ENCODE results near the gene EDN2. TPM values are rescaled to one million over a fixed set of nuclear protein-coding genes. Genes with fewer than 3 reads are reported as not detected.
A peak's percentile ranks its signal among the peaks of the same experiment; 100 is the strongest.

EDN2 gene
- total RNA-seq, 1 donor from 2014 or later = 3.5 TPM

DNA sequence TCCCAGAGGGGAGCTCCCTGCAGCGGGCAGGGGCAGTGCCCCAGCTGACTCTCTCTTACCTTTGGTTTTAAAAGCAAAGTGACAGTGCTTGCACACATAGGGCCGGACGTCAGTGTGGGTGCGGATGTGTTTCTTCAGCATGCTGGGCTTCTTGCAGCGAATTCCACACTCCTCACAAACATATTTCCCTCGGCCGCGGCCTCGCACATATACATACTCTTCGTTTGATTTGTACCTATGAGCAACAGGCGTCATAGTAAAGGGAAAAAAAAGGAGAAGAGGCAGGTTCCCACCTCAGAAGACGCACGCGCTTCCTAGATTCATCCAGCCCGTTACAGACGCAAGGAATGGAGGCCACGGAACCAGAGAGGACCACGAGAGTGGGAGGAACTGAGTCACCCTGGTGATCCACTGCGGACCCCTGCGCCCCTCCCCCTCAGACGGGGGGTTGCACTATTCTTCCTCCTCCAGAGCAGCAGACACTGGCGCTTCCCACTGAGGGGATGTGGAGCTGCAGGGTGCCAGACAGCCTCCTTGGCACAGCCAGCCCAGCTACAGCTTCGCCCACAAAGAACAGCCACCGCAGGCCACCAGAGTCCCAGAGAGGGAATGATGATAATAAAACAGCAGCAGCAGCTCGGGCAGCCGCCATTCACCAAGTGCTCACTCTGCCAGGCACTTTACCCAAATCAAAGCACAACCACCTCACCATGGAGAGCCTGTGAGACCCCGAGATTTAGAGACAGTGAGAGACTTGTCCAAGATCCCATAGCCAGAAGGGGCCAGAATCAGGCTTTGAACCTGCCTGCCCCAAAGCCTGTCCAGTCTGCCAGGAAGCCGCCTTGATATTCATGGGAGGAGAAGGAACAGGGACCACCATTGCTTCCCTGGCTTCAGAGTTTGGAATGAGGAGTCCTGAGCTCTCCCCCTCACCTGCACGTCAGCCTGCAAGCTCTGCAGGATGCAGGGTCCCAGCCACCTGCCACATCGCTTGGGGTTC, 40.5 kb upstream of the EDN2 start:
- Mint-ChIP-seq H3K4me3 (no peak overlapping the region), H3K4me1 (peaks cover 8% of the 10 kb centered on the region), H3K27me3 (ENCODE audit: low read depth) (no peaks in the 10 kb centered on the region), H3K27ac (no peak overlapping the region), H3K36me3 (no peaks in the 10 kb centered on the region), H3K9me3 (no peaks in the 10 kb centered on the region)
- DNase-seq (ENCODE audit: low spot score in 2 of 2, unreplicated experiment in 2 of 2) = no peak
- TF ChIP-seq, protein P1, sequence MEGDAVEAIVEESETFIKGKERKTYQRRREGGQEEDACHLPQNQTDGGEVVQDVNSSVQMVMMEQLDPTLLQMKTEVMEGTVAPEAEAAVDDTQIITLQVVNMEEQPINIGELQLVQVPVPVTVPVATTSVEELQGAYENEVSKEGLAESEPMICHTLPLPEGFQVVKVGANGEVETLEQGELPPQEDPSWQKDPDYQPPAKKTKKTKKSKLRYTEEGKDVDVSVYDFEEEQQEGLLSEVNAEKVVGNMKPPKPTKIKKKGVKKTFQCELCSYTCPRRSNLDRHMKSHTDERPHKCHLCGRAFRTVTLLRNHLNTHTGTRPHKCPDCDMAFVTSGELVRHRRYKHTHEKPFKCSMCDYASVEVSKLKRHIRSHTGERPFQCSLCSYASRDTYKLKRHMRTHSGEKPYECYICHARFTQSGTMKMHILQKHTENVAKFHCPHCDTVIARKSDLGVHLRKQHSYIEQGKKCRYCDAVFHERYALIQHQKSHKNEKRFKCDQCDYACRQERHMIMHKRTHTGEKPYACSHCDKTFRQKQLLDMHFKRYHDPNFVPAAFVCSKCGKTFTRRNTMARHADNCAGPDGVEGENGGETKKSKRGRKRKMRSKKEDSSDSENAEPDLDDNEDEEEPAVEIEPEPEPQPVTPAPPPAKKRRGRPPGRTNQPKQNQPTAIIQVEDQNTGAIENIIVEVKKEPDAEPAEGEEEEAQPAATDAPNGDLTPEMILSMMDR (IDR thresholded peaks at IDR 0.05; ENCODE audit: unreplicated experiment) = no peak

DNA sequence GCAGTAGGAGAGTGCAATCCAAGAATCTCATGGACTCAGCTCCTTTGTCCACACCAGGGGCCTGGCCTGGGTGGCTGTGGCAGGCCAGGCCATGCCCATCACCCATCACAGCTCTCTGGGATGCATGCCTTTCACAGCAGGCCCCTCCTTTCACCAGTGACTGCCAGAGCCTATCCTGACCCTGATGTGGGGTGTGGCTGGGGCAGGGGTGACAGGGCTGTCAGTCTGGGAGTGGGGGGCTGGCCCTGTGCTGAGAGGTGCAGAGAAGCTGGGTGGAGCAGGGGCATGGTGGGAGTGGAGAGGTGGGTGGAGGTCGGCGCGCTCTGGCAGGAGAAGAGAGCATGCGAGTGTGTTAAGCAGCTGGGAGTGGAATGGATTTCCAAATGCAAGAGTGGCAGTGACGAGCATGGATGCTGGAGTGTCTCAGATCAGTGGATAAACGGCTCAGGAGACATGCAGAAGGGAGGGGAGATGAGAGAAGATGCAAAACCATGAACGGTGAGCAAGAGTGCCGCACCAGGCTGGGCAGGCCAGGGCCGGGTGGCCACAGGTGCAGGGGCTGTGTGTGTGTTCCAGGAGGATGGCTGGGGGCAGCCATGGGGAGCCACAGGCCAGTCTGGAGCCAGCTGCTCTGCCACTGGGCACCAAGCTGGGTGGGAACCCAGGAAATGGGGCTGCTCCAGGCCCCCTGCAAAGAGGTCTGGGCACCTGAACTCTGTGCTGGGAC, 39.6 kb upstream of the EDN2 start:
- Mint-ChIP-seq H3K36me3 (no peaks in the 10 kb centered on the region), H3K27ac (no peak overlapping the region), H3K9me3 (no peaks in the 10 kb centered on the region), H3K27me3 (ENCODE audit: low read depth) (no peaks in the 10 kb centered on the region), H3K4me1 (peaks cover 8% of the 10 kb centered on the region), H3K4me3 (no peak overlapping the region)
- TF ChIP-seq, protein P1 (IDR thresholded peaks at IDR 0.05; ENCODE audit: unreplicated experiment) = no peak
- no peak for DNase-seq (ENCODE audit: low spot score in 2 of 2, unreplicated experiment in 2 of 2)

DNA sequence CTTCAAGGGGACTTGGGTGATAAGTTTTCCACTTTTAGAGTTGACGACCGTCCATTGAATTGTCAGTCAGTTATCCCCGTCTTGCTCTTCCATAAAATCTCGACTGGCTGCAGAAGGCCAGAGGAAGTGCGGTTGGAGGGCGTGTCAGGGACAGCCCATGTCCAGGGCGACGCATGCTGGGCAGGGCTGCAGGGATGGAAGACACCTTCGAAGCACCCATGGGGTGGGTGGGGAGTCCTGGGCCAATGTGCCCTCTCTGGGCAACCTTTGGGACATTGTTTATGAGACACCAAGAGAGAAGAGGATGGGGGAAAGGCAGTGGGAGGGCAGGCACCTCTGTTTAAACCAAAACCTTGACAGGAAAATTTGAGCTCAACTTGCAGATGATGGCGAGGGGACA, 38.6 kb upstream of the EDN2 start:
- Mint-ChIP-seq H3K36me3 (no peaks in the 10 kb centered on the region), H3K27me3 (ENCODE audit: low read depth) (no peaks in the 10 kb centered on the region), H3K9me3 (no peaks in the 10 kb centered on the region), H3K4me3 (no peak overlapping the region), H3K4me1 (peaks cover 8% of the 10 kb centered on the region), H3K27ac (no peak overlapping the region)
- TF ChIP-seq, protein P1 (IDR thresholded peaks at IDR 0.05; ENCODE audit: unreplicated experiment) = no peak
- no peak for DNase-seq (ENCODE audit: low spot score in 2 of 2, unreplicated experiment in 2 of 2)

DNA sequence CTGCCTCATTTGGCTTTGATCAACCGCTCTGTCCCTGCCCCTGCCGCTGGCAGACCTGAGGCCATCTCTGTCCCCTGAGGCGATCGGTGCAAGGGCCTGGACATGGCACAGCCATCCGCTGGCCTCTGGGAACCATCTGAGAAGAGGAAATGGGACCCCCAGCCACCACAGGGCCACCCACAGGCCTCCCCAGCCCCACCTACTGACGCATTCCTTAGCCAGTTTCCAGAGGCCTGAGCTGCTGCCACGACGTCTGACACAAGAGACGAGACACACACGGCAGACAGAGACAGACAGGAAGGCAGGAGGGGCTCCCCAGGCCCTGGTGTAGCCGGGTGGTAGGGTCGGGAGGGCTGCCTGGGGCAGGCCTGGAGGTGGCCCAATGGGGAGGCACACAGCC, 37.3 kb upstream of the EDN2 start:
- TF ChIP-seq, protein P1 (IDR thresholded peaks at IDR 0.05; ENCODE audit: unreplicated experiment) = no peak
- Mint-ChIP-seq H3K4me3 (no peak overlapping the region), H3K27me3 (ENCODE audit: low read depth) (no peaks in the 10 kb centered on the region), H3K36me3 (no peaks in the 10 kb centered on the region), H3K27ac (peak overlapping the region; percentile 45), H3K4me1 (peaks cover 13% of the 10 kb centered on the region), H3K9me3 (no peaks in the 10 kb centered on the region)
- DNase-seq (ENCODE audit: low spot score in 2 of 2, unreplicated experiment in 2 of 2) = no peak

DNA sequence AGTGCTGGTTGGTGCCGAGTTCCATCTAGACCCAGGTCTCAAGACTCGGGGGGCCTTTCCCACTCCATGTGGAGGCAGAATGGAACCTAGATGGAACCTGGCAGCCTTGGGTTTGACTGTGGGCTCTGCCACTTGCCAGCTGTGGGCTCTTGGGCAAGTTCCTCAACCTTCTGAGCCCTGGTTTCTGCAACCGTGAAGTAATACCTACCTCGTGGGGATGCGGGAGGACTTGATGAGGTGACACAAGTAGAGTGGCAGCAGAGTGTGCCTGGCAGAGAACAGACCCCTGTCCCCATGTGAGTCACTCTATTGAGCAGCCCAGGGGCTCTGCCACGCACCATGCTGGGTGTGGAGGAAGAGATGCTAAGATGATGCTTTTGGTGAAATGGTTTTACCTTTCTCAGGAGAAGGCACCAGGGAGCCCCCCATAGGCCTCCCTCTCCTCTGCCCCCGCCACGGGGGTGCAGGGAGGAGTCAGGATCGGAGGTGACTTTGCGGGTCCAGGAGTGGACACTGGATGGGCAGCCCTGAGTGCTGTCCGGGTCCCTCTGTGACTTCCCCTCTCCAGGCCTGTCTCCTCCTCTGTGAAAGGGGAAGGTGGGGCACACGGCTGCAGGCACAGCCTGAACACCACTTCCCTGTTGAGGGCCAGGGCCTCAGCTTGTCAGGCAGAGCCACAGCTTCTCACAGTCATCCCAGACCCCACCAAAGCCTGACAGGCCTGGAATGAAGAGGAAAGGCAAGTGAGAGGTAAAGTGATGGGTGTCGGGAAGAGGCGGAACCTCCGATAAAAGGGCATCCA, 36.7 kb upstream of the EDN2 start:
- Mint-ChIP-seq H3K27me3 (ENCODE audit: low read depth) (no peaks in the 10 kb centered on the region), H3K36me3 (no peaks in the 10 kb centered on the region), H3K27ac (no peak overlapping the region), H3K4me1 (peaks cover 18% of the 10 kb centered on the region), H3K9me3 (no peaks in the 10 kb centered on the region), H3K4me3 (no peak overlapping the region)
- DNase-seq (ENCODE audit: low spot score in 2 of 2, unreplicated experiment in 2 of 2) = no peak
- TF ChIP-seq, protein P1 (IDR thresholded peaks at IDR 0.05; ENCODE audit: unreplicated experiment) = no peak

Data from mesothelial cell of epicardium (in vitro differentiated cells).